Nephron (organoid): Measurements from ENCODE around the gene ARMH3.
A peak's percentile ranks its signal among the peaks of the same experiment; 100 is the strongest.
"Not testable (repeated sequence)": the region's sequence is repeated elsewhere in the genome, so short reads cannot be mapped to it uniquely, and the experiment has no call there.

Experiments
- H3K27ac Mint-ChIP-seq, 3 experiments: 2 replicates each; pipeline ENCODE4 v1.8.0; 2020; ENCODE audit warnings: mixed read lengths in 3 of 3, mild to moderate bottlenecking in 2 of 3, moderate library complexity in 1 of 3
- H3K27me3 Mint-ChIP-seq: 2 replicates; pipeline ENCODE4 v1.8.0; 2021; ENCODE audit warnings: low read depth, mild to moderate bottlenecking, moderate library complexity, mixed read lengths
- H3K36me3 Mint-ChIP-seq: 2 replicates; pipeline ENCODE4 v1.8.0; 2020; ENCODE audit warnings: low read depth, mixed read lengths
- H3K4me1 Mint-ChIP-seq: 2 replicates; pipeline ENCODE4 v1.8.0; 2020; ENCODE audit warnings: mixed read lengths
- H3K4me3 Mint-ChIP-seq, 3 experiments: 2 replicates each; pipeline ENCODE4 v1.8.0; 2020; ENCODE audit warnings: mild to moderate bottlenecking in 3 of 3, mixed read lengths in 3 of 3, moderate library complexity in 2 of 3
- H3K9me3 Mint-ChIP-seq: 2 replicates; pipeline ENCODE4 v1.8.0; 2020; ENCODE audit warnings: mixed read lengths
- CTCF ChIP-seq, 3 experiments: fragments of 200-600 bp; sonication (generic); IDR thresholded peaks; one replicate each; pipeline ENCODE4 v1.5.0; 2021; ENCODE audit warnings: antibody characterized with exemption in 3 of 3; ENCODE audit not compliant: unreplicated experiment in 3 of 3

ARMH3 gene

GRCh38 chr10:102064503-102064867 is 8.5 kb upstream of the ARMH3 start:
- no peaks in the 10 kb centered on the region for H3K9me3 Mint-ChIP-seq
- H3K27me3 Mint-ChIP-seq: peaks cover 8% of the 10 kb centered on the region
- peak overlapping the region; percentile 29 to 83 (median 72) for H3K27ac Mint-ChIP-seq
- peaks cover 5% of the 10 kb centered on the region for H3K4me1 Mint-ChIP-seq
- no peak for TF ChIP-seq CTCF (IDR thresholded peaks at IDR 0.05; ENCODE audit: unreplicated experiment in 3 of 3)
- no peaks in the 10 kb centered on the region for H3K36me3 Mint-ChIP-seq
- H3K4me3 Mint-ChIP-seq: peak overlapping the region; percentile 80 to 88 (median 88)

GRCh38 chr10:102059987-102060386 is 4.0 kb upstream of the ARMH3 start:
- H3K9me3 Mint-ChIP-seq: no peaks in the 10 kb centered on the region
- no peak overlapping the region for H3K27ac Mint-ChIP-seq
- no peak overlapping the region for H3K4me3 Mint-ChIP-seq
- no peak for TF ChIP-seq CTCF (IDR thresholded peaks at IDR 0.05; ENCODE audit: unreplicated experiment in 3 of 3)
- peaks cover 4% of the 10 kb centered on the region for H3K4me1 Mint-ChIP-seq
- peaks cover 8% of the 10 kb centered on the region for H3K27me3 Mint-ChIP-seq
- no peaks in the 10 kb centered on the region for H3K36me3 Mint-ChIP-seq

- H3K27me3 Mint-ChIP-seq, H3K9me3 Mint-ChIP-seq, H3K36me3 Mint-ChIP-seq: not testable (repeated sequence)
- peaks cover 13% of the 10 kb centered on the region for H3K4me1 Mint-ChIP-seq
- H3K4me3 Mint-ChIP-seq: peak overlapping the region; percentile 91 to 95 (median 91)
- H3K27ac Mint-ChIP-seq: peak overlapping the region; percentile 89 to 98 (median 96)
Observed at GRCh38 chr10:102054881-102055646, 909 bp downstream of the ARMH3 start.

- no peak for TF ChIP-seq CTCF (IDR thresholded peaks at IDR 0.05; ENCODE audit: unreplicated experiment in 3 of 3)
- Mint-ChIP-seq H3K27ac (no peak overlapping the region), H3K4me1 (peaks cover 9% of the 10 kb centered on the region), H3K27me3 (no peaks in the 10 kb centered on the region), H3K9me3 (no peaks in the 10 kb centered on the region), H3K36me3 (peaks cover 4% of the 10 kb centered on the region), H3K4me3 (no peak overlapping the region)
Observed at GRCh38 chr10:102046095-102046494, 9.9 kb downstream of the ARMH3 start.

- TF ChIP-seq CTCF (IDR thresholded peaks at IDR 0.05; ENCODE audit: unreplicated experiment in 3 of 3): no peak
- no peaks in the 10 kb centered on the region for H3K27me3 Mint-ChIP-seq
- no peaks in the 10 kb centered on the region for H3K9me3 Mint-ChIP-seq
- H3K4me1 Mint-ChIP-seq: peaks cover 14% of the 10 kb centered on the region
- no peak overlapping the region for H3K4me3 Mint-ChIP-seq
- no peak overlapping the region for H3K27ac Mint-ChIP-seq
- peaks cover 4% of the 10 kb centered on the region for H3K36me3 Mint-ChIP-seq
Observed at GRCh38 chr10:102045292-102045691, 10.7 kb downstream of the ARMH3 start.

- Mint-ChIP-seq H3K4me1 (peaks cover 14% of the 10 kb centered on the region), H3K9me3 (no peaks in the 10 kb centered on the region), H3K27me3 (no peaks in the 10 kb centered on the region), H3K27ac (no peak overlapping the region), H3K4me3 (no peak overlapping the region), H3K36me3 (peaks cover 37% of the 10 kb centered on the region)
- no peak for TF ChIP-seq CTCF (IDR thresholded peaks at IDR 0.05; ENCODE audit: unreplicated experiment in 3 of 3)
Observed at GRCh38 chr10:102040305-102041050, 15.5 kb downstream of the ARMH3 start.
